ENCODE results near the gene NEO1.

Gene NEO1

GRCh38 chr15:73051807-73052652, at the start of gene NEO1:
Gene NEO1 (plus strand): TSS chr15:73052463. CDS start chr15:73052676, 213 bp downstream.
- peak; percentile 71 for DNase-seq

GRCh38 chr15:73004462-73004861, 47.8 kb upstream of the NEO1 start:
- no peak for DNase-seq

GRCh38 chr15:73005032-73005431, 47.2 kb upstream of the NEO1 start:
- no peak for DNase-seq

- DNase-seq: no peak
Observed at GRCh38 chr15:73005446-73005845, 46.8 kb upstream of the NEO1 start.

- no peak for DNase-seq
Observed at GRCh38 chr15:73006523-73006922, 45.7 kb upstream of the NEO1 start.

- no peak for DNase-seq
Observed at GRCh38 chr15:73009066-73010056, 42.9 kb upstream of the NEO1 start.

- no peak for DNase-seq
Observed at GRCh38 chr15:73010154-73011152, 41.8 kb upstream of the NEO1 start.

- no peak for DNase-seq
Observed at GRCh38 chr15:73014904-73015303, 37.4 kb upstream of the NEO1 start.

GRCh38 chr15:73015493-73015892, 36.8 kb upstream of the NEO1 start:
- no peak for DNase-seq

- DNase-seq: no peak
Observed at GRCh38 chr15:73017987-73018386, 34.3 kb upstream of the NEO1 start.

- no peak for DNase-seq
Observed at GRCh38 chr15:73019154-73019553, 33.1 kb upstream of the NEO1 start.

GRCh38 chr15:73019601-73020146, 32.6 kb upstream of the NEO1 start:
- DNase-seq: no peak

GRCh38 chr15:73021139-73021621, 31.1 kb upstream of the NEO1 start:
- no peak for DNase-seq

- no peak for DNase-seq
Observed at GRCh38 chr15:73022161-73022560, 30.1 kb upstream of the NEO1 start.

GRCh38 chr15:73023071-73023470, 29.2 kb upstream of the NEO1 start:
- DNase-seq: no peak

- DNase-seq: no peak
Observed at GRCh38 chr15:73024168-73024567, 28.1 kb upstream of the NEO1 start.

- no peak for DNase-seq
Observed at GRCh38 chr15:73026511-73027054, 25.7 kb upstream of the NEO1 start.

GRCh38 chr15:73028031-73028430, 24.2 kb upstream of the NEO1 start:
- no peak for DNase-seq

- no peak for DNase-seq
Observed at GRCh38 chr15:73028831-73029451, 23.3 kb upstream of the NEO1 start.

GRCh38 chr15:73030122-73030679, 22.1 kb upstream of the NEO1 start:
- DNase-seq: no peak

- no peak for DNase-seq
Observed at GRCh38 chr15:73031648-73032047, 20.6 kb upstream of the NEO1 start.
